HEK293 (cell line): ENCODE data around the gene PROM2.

Source experiments
- CTCF ChIA-PET: fragments of 350-600 bp; formaldehyde crosslinking; extraction: SDS; loops from one replicate; lab custom pipeline; 2021; ENCODE audit warnings: antibody characterized with exemption; lab: Yijun Ruan, JAX
- POLR2A ChIA-PET: fragments of 300-600 bp; formaldehyde crosslinking; extraction: SDS; loops from one replicate; lab custom pipeline; 2020; ENCODE audit warnings: antibody characterized with exemption, inconsistent platforms; lab: Yijun Ruan, JAX
- H3K27ac ChIP-seq: fragments of 200-500 bp; sonication (Bioruptor generic); 2 replicates; pipeline ENCODE4 v1.5.1; 2014; ENCODE audit warnings: low read depth, low read length, control low read depth, inconsistent platforms; ENCODE audit errors: extremely low read depth
- H3K36me3 ChIP-seq, 2 experiments: fragments of 200-500 bp in 1 of 2; sonication (Bioruptor generic) in 1 of 2; 1 replicate in 1 of 2; 2 replicates in 1 of 2; pipeline ENCODE4 v1.5.1; 2014 to 2017; ENCODE audit warnings: inconsistent platforms in 2 of 2, low read length in 2 of 2; ENCODE audit not compliant: control insufficient read depth in 2 of 2, insufficient read depth in 1 of 2
- H3K4me1 ChIP-seq: fragments of 200-500 bp; sonication (Bioruptor generic); 2 replicates; pipeline ENCODE4 v1.5.1; 2014; ENCODE audit warnings: mild to moderate bottlenecking, low read length, inconsistent platforms; ENCODE audit not compliant: control insufficient read depth, insufficient read depth
- H3K4me3 ChIP-seq: 2 replicates; pipeline ENCODE4 v1.5.1; 2011; ENCODE audit warnings: low read depth, mild to moderate bottlenecking, control low read depth, low read length, moderate library complexity
- H3K9me3 ChIP-seq: fragments of 200-500 bp; sonication (Bioruptor generic); 2 replicates; pipeline ENCODE4 v1.5.1; 2014; ENCODE audit warnings: low read depth, low read length, inconsistent platforms; ENCODE audit not compliant: control insufficient read depth, insufficient read depth
- KLF1 ChIP-seq: fragments of 450-650 bp; formaldehyde crosslinking; IDR thresholded peaks from 2 replicates; pipeline ENCODE4 v1.5.1; 2016; ENCODE audit warnings: missing biosample characterization, missing genetic modification characterization
- WT1 ChIP-seq: fragments of 450-650 bp; formaldehyde crosslinking; IDR thresholded peaks from 2 replicates; pipeline ENCODE4 v1.5.1; 2016; ENCODE audit warnings: missing biosample characterization, missing genetic modification characterization
- YY1 ChIP-seq: fragments of 450-650 bp; formaldehyde crosslinking; IDR thresholded peaks from 2 replicates; pipeline ENCODE4 v1.5.1; 2018; ENCODE audit warnings: missing biosample characterization, missing genetic modification characterization
- ZBTB44 ChIP-seq: fragments of 450-650 bp; IDR thresholded peaks from 2 replicates; pipeline ENCODE4 v1.5.1; 2018; ENCODE audit warnings: missing biosample characterization, mild to moderate bottlenecking, missing genetic modification characterization
- ZBTB7A ChIP-seq: fragments of 450-650 bp; formaldehyde crosslinking; IDR thresholded peaks from 2 replicates; pipeline ENCODE4 v1.5.1; 2016; ENCODE audit warnings: low read depth, missing biosample characterization, missing genetic modification characterization
- ZFP37 ChIP-seq: fragments of 450-650 bp; formaldehyde crosslinking; IDR thresholded peaks from 2 replicates; pipeline ENCODE4 v1.5.1; 2016; ENCODE audit warnings: missing biosample characterization, missing genetic modification characterization
- ZFP69B ChIP-seq: fragments of 450-650 bp; formaldehyde crosslinking; IDR thresholded peaks from 2 replicates; pipeline ENCODE4 v1.5.1; 2016; ENCODE audit warnings: missing biosample characterization, missing genetic modification characterization
- ZNF114 ChIP-seq: fragments of 450-650 bp; formaldehyde crosslinking; IDR thresholded peaks from 2 replicates; pipeline ENCODE4 v1.5.0; 2017; ENCODE audit warnings: missing biosample characterization, missing genetic modification characterization
- ZNF157 ChIP-seq: fragments of 450-650 bp; formaldehyde crosslinking; IDR thresholded peaks from 2 replicates; pipeline ENCODE4 v1.5.1; 2016; ENCODE audit warnings: missing biosample characterization, missing genetic modification characterization
- ZNF169 ChIP-seq: fragments of 450-650 bp; formaldehyde crosslinking; IDR thresholded peaks from 2 replicates; pipeline ENCODE4 v1.5.1; 2016; ENCODE audit warnings: missing biosample characterization, missing genetic modification characterization
- ZNF211 ChIP-seq: fragments of 450-650 bp; formaldehyde crosslinking; IDR thresholded peaks from 2 replicates; pipeline ENCODE4 v1.5.1; 2016; ENCODE audit warnings: low read depth, missing biosample characterization, missing genetic modification characterization
- ZNF223 ChIP-seq: fragments of 450-650 bp; formaldehyde crosslinking; IDR thresholded peaks from 2 replicates; pipeline ENCODE4 v1.5.1; 2016; ENCODE audit warnings: missing biosample characterization, missing genetic modification characterization
- ZNF26 ChIP-seq: fragments of 450-650 bp; formaldehyde crosslinking; IDR thresholded peaks from 2 replicates; pipeline ENCODE4 v1.5.1; 2016; ENCODE audit warnings: missing biosample characterization, missing genetic modification characterization
- ZNF341 ChIP-seq: fragments of 450-650 bp; formaldehyde crosslinking; IDR thresholded peaks from 2 replicates; pipeline ENCODE4; 2016; ENCODE audit warnings: low read depth, missing biosample characterization, missing genetic modification characterization
- ZNF433 ChIP-seq: fragments of 450-650 bp; formaldehyde crosslinking; IDR thresholded peaks from 2 replicates; pipeline ENCODE4 v1.5.1; 2016; ENCODE audit warnings: missing biosample characterization, missing genetic modification characterization, low read depth
- ZNF514 ChIP-seq: fragments of 450-650 bp; formaldehyde crosslinking; IDR thresholded peaks from 2 replicates; pipeline ENCODE4 v1.5.1; 2016; ENCODE audit warnings: missing biosample characterization, missing genetic modification characterization
- ZNF530 ChIP-seq: fragments of 450-650 bp; formaldehyde crosslinking; IDR thresholded peaks from 2 replicates; pipeline ENCODE4 v1.5.1; 2016; ENCODE audit warnings: low read depth, missing biosample characterization, missing genetic modification characterization
- ZNF664 ChIP-seq: fragments of 450-650 bp; formaldehyde crosslinking; IDR thresholded peaks from 2 replicates; pipeline ENCODE4 v1.5.1; 2016; ENCODE audit warnings: missing biosample characterization, missing genetic modification characterization
- ZNF707 ChIP-seq: fragments of 450-650 bp; formaldehyde crosslinking; IDR thresholded peaks from 2 replicates; pipeline ENCODE4 v1.5.1; 2016; ENCODE audit warnings: missing biosample characterization, missing genetic modification characterization
- ZNF785 ChIP-seq: fragments of 450-650 bp; formaldehyde crosslinking; IDR thresholded peaks from 2 replicates; pipeline ENCODE4 v1.5.1; 2016; ENCODE audit warnings: missing biosample characterization, missing genetic modification characterization
- ZSCAN18 ChIP-seq: fragments of 450-650 bp; formaldehyde crosslinking; IDR thresholded peaks from 2 replicates; pipeline ENCODE4 v1.5.1; 2016; ENCODE audit warnings: missing biosample characterization, missing genetic modification characterization
- TF ChIP-seq, protein P1 (sequence below): fragments of 450-650 bp; formaldehyde crosslinking; IDR thresholded peaks from 2 replicates; pipeline ENCODE4 v1.5.1; 2016; ENCODE audit warnings: missing biosample characterization, missing genetic modification characterization

Gene PROM2

DNA sequence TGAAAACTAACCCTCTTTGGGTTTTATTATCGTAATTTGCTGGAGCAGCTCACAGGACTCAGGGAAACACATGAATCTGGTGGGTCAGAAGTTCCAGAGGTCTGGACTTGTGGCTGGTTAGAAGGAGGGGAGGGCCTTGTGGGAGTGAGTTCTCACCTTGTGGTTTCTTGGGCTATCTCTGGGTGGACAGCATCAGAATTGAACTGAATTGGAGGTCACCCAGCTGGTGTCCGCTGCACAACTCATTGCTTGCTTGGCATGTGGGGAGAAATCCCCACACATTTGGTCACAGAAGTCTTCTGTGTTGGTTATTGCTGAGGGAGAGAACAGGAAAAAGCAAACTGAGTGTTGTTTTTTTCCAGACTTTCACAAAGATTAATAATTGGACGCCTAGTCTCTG, 39.4 kb upstream of the PROM2 start (continued):
- TF ChIP-seq ZBTB44 (tag by site-specific recombination) (no peak), ZFP69B (tag by site-specific recombination) (no peak), ZFP37 (tag by site-specific recombination) (no peak), KLF1 (tag by site-specific recombination) (no peak), ZNF169 (tag by site-specific recombination) (no peak)

GRCh38 chr2:95238131-95238530, 36.1 kb upstream of the PROM2 start:
- H3K36me3 ChIP-seq, result no peaks in the 10 kb centered on the region
- POLR2A ChIA-PET, result no interaction called here
- H3K4me1 ChIP-seq, result no peaks in the 10 kb centered on the region
- CTCF ChIA-PET, result interaction anchor here (1.0 kb wide), 1 partner anchor 490 kb away, joined by 4 read pairs; no protein-coding TSS in a partner anchor
- H3K4me3 ChIP-seq, result no peak overlapping the region
- H3K9me3 ChIP-seq, result no peaks in the 10 kb centered on the region
- TF ChIP-seq ZNF114, result no peak
- no peak for TF ChIP-seq ZNF707 (tag by site-specific recombination)
- TF ChIP-seq, all 188 proteins: peak for 0
- no peak overlapping the region for H3K27ac ChIP-seq

DNA sequence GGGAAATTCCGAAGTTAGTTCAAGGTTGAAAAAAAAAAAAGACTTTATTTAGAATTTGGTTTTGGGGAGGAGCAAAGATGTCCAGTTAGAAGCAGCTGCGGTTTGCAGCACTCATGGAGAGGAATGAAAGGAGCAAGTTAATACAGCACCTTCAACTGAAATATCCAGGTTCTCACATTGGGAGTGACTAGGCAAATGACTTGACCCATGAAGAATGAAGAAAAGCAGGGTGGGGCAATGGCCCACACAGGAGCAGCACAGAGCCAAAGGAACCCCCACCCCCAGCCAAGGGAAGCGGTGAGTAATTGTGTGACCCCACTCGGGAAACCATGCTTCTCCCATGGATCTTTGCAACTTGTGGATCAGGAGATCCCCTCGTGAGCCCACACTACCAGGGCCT, 34.2 kb upstream of the PROM2 start:
- CTCF ChIA-PET, result interaction anchor here (0.6 to 1.2 kb wide), 2 partner anchors 9 to 54 kb away, joined by 4 read pairs; no protein-coding TSS in a partner anchor
- H3K9me3 ChIP-seq, result no peaks in the 10 kb centered on the region
- POLR2A ChIA-PET, result no interaction called here
- TF ChIP-seq, protein P1, sequence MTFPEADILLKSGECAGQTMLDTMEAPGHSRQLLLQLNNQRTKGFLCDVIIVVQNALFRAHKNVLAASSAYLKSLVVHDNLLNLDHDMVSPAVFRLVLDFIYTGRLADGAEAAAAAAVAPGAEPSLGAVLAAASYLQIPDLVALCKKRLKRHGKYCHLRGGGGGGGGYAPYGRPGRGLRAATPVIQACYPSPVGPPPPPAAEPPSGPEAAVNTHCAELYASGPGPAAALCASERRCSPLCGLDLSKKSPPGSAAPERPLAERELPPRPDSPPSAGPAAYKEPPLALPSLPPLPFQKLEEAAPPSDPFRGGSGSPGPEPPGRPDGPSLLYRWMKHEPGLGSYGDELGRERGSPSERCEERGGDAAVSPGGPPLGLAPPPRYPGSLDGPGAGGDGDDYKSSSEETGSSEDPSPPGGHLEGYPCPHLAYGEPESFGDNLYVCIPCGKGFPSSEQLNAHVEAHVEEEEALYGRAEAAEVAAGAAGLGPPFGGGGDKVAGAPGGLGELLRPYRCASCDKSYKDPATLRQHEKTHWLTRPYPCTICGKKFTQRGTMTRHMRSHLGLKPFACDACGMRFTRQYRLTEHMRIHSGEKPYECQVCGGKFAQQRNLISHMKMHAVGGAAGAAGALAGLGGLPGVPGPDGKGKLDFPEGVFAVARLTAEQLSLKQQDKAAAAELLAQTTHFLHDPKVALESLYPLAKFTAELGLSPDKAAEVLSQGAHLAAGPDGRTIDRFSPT (tag by site-specific recombination), result no peak
- TF ChIP-seq ZNF211 (tag by site-specific recombination) (no peak), ZNF530 (tag by site-specific recombination) (no peak), ZNF341 (tag by site-specific recombination) (no peak), ZSCAN18 (no peak), WT1 (tag by site-specific recombination) (no peak), ZNF514 (tag by site-specific recombination) (no peak), ZNF157 (no peak), ZNF223 (tag by site-specific recombination) (no peak), YY1 (tag by site-specific recombination) (no peak), ZNF664 (tag by site-specific recombination) (no peak), ZBTB7A (tag by site-specific recombination) (no peak), ZNF785 (no peak), ZNF26 (tag by site-specific recombination) (no peak), ZNF433 (no peak)
- TF ChIP-seq, all 188 proteins: peak for 0
- H3K36me3 ChIP-seq, result no peaks in the 10 kb centered on the region
- no peak overlapping the region for H3K4me3 ChIP-seq
- H3K4me1 ChIP-seq, result no peaks in the 10 kb centered on the region
- no peak overlapping the region for H3K27ac ChIP-seq
